Posterior cingulate gyrus (tissue), 11 donors: ENCODE data around the gene ACOT7.
"Not testable (repeated sequence)": the region's sequence is repeated elsewhere in the genome, so short reads cannot be mapped to it uniquely, and the experiment has no call there.

ENCODE experiments used
- DNase-seq, 10 donors: peaks; one replicate each; pipeline versions ENCODE4 v3.0.0 to v3.0.0-alpha.2; 2020 to 2021; ENCODE audit warnings: mixed read lengths in 3 of 10
- intact Hi-C: fragments of 100-400 bp; cut with DNase I; formaldehyde crosslinking; loops from one replicate; pipeline ENCODE4 v1.15.1; 2023

Gene ACOT7

DNA sequence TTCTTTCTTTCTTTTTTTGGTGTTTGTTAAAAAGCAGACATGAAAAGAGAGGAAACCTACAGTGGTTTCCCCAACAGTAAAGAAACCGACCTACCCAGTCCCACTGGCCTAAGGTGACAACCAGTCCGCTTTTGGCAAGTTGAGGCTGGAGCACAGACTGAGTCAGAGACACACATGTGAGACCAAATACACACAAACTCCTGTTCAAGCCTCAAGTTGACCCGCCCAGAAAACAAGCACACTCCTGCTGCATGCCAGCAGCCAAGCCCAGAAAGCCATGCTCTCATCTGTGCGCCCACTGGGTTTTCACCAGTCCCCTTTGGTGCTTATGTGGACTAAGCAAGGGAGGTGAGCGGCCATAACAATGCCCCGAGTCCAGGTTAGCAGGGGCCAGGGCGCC is 68.1 kb downstream of the ACOT7 start:
- no peak for DNase-seq
- intact Hi-C loops = no loop called here

- no peak for DNase-seq
- intact Hi-C loops = no loop called here
Measured at GRCh38 chr1:6322161-6322560, 71.4 kb downstream of the ACOT7 start.

DNA sequence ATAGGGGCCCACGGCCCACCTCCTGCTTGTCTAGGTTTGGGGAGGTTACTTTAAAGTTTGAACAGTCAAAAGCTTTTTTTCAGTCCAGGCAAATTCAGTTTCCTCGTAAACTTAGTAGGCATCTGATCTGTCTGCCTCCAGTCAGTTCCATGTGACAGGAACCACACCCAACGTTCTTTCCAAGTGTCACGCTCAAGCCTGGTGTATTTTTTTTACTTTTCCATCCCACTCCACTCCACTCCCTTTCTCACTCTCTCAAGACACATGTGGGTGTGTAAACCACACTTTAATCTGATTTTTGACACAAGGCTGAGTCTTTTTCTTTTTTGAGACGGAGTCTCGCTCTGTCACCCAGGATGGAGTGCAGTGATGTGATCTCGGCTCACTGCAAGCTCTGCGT is 72.4 kb downstream of the ACOT7 start:
- no peak for DNase-seq
- intact Hi-C loops = no loop called here

GRCh38 chr1:6317098-6317760 is 76.3 kb downstream of the ACOT7 start:
- intact Hi-C loops = no loop called here
- no peak for DNase-seq

GRCh38 chr1:6316240-6317097 is 77.1 kb downstream of the ACOT7 start:
- intact Hi-C loops = no loop called here
- no peak for DNase-seq

- DNase-seq = no peak
- intact Hi-C loops = no loop called here
Measured at GRCh38 chr1:6314503-6314902, 79.1 kb downstream of the ACOT7 start.

GRCh38 chr1:6313393-6314200 is 80.0 kb downstream of the ACOT7 start:
- no peak for DNase-seq
- intact Hi-C loops = no loop called here

- no peak for DNase-seq
- intact Hi-C loops = no loop called here
Measured at GRCh38 chr1:6310116-6310848, 83.3 kb downstream of the ACOT7 start.

GRCh38 chr1:6309564-6309963 is 84.0 kb downstream of the ACOT7 start:
- intact Hi-C loops = no loop called here
- no peak for DNase-seq

- intact Hi-C loops = no loop called here
Measured at GRCh38 chr1:6308449-6308848, 85.1 kb downstream of the ACOT7 start.

GRCh38 chr1:6307682-6308081 is 85.9 kb downstream of the ACOT7 start:
- DNase-seq, intact Hi-C loops: not testable (repeated sequence)

More at GRCh38 chr1:6308449-6308848, 85.1 kb downstream of the ACOT7 start:
- DNase-seq = no peak

GRCh38 chr1:6307099-6307498 is 86.5 kb downstream of the ACOT7 start:
- DNase-seq = no peak
- intact Hi-C loops = no loop called here

DNA sequence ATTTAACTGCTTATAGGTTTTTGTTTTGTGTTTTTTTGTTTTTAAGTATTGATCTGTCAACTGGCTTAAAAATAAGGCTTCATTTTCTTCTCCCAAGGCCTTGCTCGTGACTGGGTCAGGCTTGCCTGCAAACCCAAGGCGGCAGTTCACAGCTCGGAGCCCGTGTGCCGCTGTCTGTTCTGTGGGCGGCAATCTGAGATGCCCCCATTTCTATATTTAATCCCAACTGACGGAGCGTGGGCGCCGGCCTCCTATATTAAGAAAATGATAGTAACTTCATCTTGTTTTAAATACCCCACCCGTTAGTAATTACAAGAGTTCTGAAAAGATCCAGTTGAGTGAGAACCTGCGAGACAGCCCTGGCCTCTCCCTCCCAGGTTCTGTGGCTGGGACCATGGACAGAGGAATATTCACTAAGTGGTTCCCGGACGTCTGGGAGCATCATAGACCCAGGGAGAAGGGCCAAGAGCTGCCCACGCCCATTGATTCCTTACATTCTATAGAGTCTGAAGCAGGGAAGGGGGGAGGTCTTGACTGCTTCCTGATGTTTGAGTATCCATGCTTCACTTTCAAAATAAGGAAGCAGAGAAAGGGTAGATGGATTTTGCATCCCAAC is 90.1 kb downstream of the ACOT7 start:
- DNase-seq = no peak
- intact Hi-C loops = no loop called here

- no peak for DNase-seq
- intact Hi-C loops = no loop called here
Measured at GRCh38 chr1:6302568-6302967, 91.0 kb downstream of the ACOT7 start.

- intact Hi-C loops = no loop called here
Measured at GRCh38 chr1:6301526-6301925, 92.0 kb downstream of the ACOT7 start.

GRCh38 chr1:6300342-6301048 is 93.1 kb downstream of the ACOT7 start:
- DNase-seq = no peak
- intact Hi-C loops = no loop called here

More at GRCh38 chr1:6301526-6301925, 92.0 kb downstream of the ACOT7 start:
- no peak for DNase-seq

GRCh38 chr1:6299557-6300165 is 93.9 kb downstream of the ACOT7 start:
- DNase-seq = no peak
- intact Hi-C loops = no loop called here

- DNase-seq = no peak
- intact Hi-C loops = no loop called here
Measured at GRCh38 chr1:6298940-6299465, 94.6 kb downstream of the ACOT7 start.

DNA sequence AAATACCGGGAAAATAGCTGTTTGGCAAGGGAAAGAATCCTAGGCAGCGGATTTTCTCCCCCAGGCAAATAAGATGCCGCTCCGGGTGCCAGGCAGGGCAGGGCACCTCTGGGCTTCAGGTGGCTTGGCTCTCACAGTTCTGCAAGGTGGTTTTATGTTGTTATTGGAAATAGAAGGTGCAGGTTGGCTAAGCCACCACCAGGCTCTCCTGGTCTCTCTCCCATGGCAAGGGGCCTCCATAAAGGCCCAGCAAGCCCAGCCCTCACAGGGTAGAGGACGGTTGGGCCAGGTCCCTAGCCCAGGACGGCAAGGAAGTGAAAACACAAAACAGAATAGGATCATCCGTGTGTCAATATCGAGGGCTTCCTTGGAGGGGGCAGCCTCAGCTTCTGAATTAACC is 95.0 kb downstream of the ACOT7 start:
- DNase-seq = no peak
- intact Hi-C loops = no loop called here
